Spleen (tissue), 7 donors: ENCODE measurements around the gene PAX3.

Source experiments
- CTCF ChIP-seq, 11 experiments: fragments of 200-600 bp in 7 of 11; fragments of 450-650 bp in 4 of 11; sonication (generic) in 4 of 11; IDR thresholded peaks in 8 of 11; conservative IDR thresholded peaks in 3 of 11; 1 replicate in 7 of 11; 2 replicates in 4 of 11; pipeline versions ENCODE4 v1.4.0 to v1.8.0; 2016 to 2021; ENCODE audit warnings: antibody characterized with exemption in 11 of 11, inconsistent platforms in 4 of 11, mild to moderate bottlenecking in 1 of 11
- POLR2AphosphoS5 ChIP-seq, 3 donors: sonication (generic); formaldehyde crosslinking; IDR thresholded peaks; one replicate each; pipeline ENCODE4 v1.5.1; 2017; ENCODE audit warnings: antibody characterized with exemption in 3 of 3
- donor health status: DM: no; HTN: no; CAD: no; lungs with moderate emphysema.
- donor health status: DM: no; HTN: no; CAD: no.
- donor health status: DM: no; HTN: no; CAD: no.

- TF ChIP-seq CTCF (IDR thresholded peaks at IDR 0.05 in 8 of 11, conservative IDR thresholded peaks at IDR 0.05 in 3 of 11) (no peak), POLR2AphosphoS5 (IDR thresholded peaks at IDR 0.05) (no peak)
Observed at GRCh38 chr2:222315443-222316121, 16.8 kb upstream of the PAX3 start.
